Measurements from ENCODE around the gene FCSK.

GRCh38 chr16:70437582-70438557 is 16.5 kb upstream of the FCSK start:
- TF ChIP-seq CHD1 (IDR thresholded peaks at IDR 0.05; ENCODE audit: low read depth, low read length), result no peak
- no peak for TF ChIP-seq CREB1 (IDR thresholded peaks at IDR 0.05; ENCODE audit: low read depth)
- no peak for TF ChIP-seq CTCF (IDR thresholded peaks at IDR 0.05 in 2 of 3, conservative IDR thresholded peaks at IDR 0.05 in 1 of 3; ENCODE audit: control insufficient read depth in 2 of 3, extremely low read depth in 1 of 3, insufficient read depth in 1 of 3, low read depth in 3 of 3, low read length in 3 of 3)
- no peak for TF ChIP-seq POLR2A (IDR thresholded peaks at IDR 0.05; ENCODE audit: low read depth, low read length)
- no peak for TF ChIP-seq EZH2 (IDR thresholded peaks at IDR 0.05; ENCODE audit: borderline replicate concordance, control insufficient read depth, low read depth, low read length)
- TF ChIP-seq NFXL1 (IDR thresholded peaks at IDR 0.05; ENCODE audit: borderline replicate concordance), result no peak
- no peak; the same call in 1 of the 2 replicates for TF ChIP-seq ZBTB40 (IDR thresholded peaks at IDR 0.05; ENCODE audit: borderline replicate concordance)
